PC-3 (cell line): ENCODE results near the gene CMTM1.

ENCODE experiments used
- CTCF ChIP-seq: fragments of 300-600 bp; sonication (generic); conservative IDR thresholded peaks from 2 replicates; pipeline ENCODE4 v1.5.1; 2017; ENCODE audit warnings: antibody characterized with exemption, low read depth, mild to moderate bottlenecking, low read length
- EZH2 ChIP-seq: fragments of 300-600 bp; sonication (generic); IDR thresholded peaks from one replicate; pipeline ENCODE4 v1.6.1; 2017; ENCODE audit warnings: antibody characterized with exemption, mild to moderate bottlenecking, low read length; ENCODE audit not compliant: unreplicated experiment
- EZH2phosphoT487 ChIP-seq: fragments of 300-600 bp; sonication (generic); IDR thresholded peaks from 2 replicates; pipeline ENCODE4 v1.6.1; 2018; ENCODE audit warnings: mild to moderate bottlenecking, antibody characterized with exemption, low read length, borderline replicate concordance

- TF ChIP-seq CTCF, result 0 out of 2 replicates have a peak, but pooled peaks have one; percentile 32
- no peak for TF ChIP-seq EZH2
- no peak for TF ChIP-seq EZH2phosphoT487
These were observed 14.9 kb upstream of the CMTM1 start for GRCh38 chr16:66551348-66551759.
